H54 (cell line): Measurements from ENCODE around the gene SNX3.
"Not testable (repeated sequence)": the region's sequence is repeated elsewhere in the genome, so short reads cannot be mapped to it uniquely, and the experiment has no call there.

Source experiments
- DNase-seq: peaks from one replicate; pipeline ENCODE4 v3.0.0; 2011; ENCODE audit warnings: low spot score, mixed read lengths; ENCODE audit not compliant: insufficient read length
- FAIRE-seq: peaks from 3 replicates; lab custom pipeline; 2011; peaks lifted over from hg19 to GRCh38; lab: Jason Lieb, UNC
- POLR2A ChIP-seq: IDR thresholded peaks from 2 replicates; pipeline ENCODE4 v1.6.1; 2011; ENCODE audit warnings: low read depth, mild to moderate bottlenecking, low read length

SNX3 gene

GRCh38 chr6:108260809-108261569, at the start of gene SNX3:
Gene SNX3 (minus strand): TSS chr6:108261040. CDS start chr6:108260921, 119 bp downstream.
- DNase-seq (peak; percentile 90), FAIRE-seq (peak; percentile 87)
- TF ChIP-seq POLR2A: peak; percentile 72

DNA sequence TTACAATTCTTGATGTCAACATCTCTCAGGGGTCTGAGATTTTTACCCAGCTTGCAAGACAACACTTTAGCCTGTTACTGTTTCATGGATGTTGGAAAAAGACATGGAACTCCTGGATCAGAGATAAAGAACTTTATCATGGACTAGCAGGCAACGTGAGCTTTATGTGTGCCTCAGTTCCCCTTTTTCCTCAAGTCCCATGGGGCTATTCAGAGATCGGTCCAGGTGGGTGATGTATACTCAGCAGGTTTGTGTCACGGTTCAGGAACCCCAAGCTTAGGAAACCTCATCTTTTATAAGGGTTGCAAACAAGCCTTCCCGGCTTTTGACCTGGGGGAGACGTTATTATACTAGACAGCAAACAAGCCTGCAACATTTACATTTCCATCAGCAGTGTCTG, 49.0 kb upstream of the SNX3 start:
- TF ChIP-seq POLR2A: no peak
- no peak for DNase-seq
- no peak for FAIRE-seq

DNA sequence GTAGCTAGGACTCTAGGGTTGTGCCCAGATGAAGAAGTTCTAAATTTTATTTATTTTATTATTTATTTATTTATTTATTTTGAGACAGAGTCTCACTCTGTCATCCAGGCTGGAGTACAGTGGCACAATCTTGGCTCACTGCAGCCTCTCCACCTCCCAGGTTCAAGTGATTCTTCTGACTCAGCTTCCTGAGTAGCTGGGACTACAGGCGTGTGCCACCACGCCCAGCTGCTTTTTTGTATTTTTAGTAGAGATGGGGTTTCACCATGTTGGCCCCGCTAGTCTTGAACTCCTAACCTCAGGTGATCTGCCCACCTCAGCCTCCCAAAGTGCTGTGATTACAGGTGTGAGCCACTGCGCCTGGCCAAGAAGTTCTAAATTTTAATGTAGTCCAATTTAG, 47.8 kb upstream of the SNX3 start:
- DNase-seq, FAIRE-seq: not testable (repeated sequence)

DNA sequence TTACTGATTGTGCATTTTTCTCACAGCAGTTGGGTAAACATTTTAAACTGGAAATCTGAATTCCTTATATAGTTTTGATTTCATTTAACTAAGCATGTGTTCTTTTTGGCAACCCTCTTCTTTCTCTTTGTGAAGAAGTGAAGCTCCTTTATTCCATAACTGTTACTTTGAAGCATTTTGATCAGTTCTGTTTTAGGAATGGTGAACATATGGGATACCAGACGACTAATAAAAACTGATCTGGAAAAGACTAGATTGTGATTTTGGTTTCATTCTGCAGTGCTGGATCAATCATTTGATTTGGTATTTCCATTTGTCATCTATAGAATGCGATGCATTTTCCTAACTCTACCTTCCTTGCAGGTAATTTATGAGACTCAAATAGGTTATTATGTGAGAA, 43.8 kb upstream of the SNX3 start:
- DNase-seq (no peak), FAIRE-seq (no peak)
- TF ChIP-seq POLR2A: no peak

DNA sequence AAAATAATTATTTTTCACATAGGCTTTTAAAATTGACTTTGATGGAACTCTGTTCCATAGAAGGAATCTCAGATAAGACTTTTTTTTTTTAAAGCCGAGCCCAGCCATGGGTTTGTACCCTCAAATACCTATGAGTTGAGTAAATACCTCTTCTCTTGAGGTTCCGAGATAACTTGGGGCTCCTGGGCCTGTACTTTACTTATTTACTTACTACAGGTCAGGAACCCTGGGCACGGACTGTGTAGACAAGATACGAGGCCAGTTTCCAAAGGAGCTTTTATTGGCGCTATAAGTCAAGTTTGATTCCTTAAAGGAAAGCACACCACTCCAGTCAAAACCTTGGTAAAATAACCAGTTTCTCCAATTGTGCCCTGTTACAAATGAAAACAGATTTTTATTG, 41.5 kb upstream of the SNX3 start:
- no peak for TF ChIP-seq POLR2A
- DNase-seq (no peak), FAIRE-seq (no peak)

DNA sequence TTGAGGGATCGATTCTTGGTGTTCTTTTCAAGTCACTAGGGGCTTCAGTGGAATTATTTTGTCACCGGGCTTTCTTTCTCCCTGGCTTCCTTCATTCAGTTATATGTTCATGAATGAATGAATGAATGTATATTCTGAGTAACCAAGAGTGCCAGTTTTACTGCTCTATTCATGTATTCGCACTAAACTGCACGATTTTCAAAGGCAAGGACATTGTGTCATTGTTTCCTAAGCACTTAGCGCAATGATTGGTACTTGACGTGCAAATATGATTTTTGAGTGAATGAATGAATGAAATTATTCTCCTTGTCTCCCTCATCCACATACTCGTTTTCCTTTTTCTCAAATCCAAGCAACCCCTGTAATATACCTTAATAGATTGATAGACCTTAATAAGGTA, 34.8 kb upstream of the SNX3 start:
- DNase-seq (no peak), FAIRE-seq (no peak)
- TF ChIP-seq POLR2A: no peak

DNA sequence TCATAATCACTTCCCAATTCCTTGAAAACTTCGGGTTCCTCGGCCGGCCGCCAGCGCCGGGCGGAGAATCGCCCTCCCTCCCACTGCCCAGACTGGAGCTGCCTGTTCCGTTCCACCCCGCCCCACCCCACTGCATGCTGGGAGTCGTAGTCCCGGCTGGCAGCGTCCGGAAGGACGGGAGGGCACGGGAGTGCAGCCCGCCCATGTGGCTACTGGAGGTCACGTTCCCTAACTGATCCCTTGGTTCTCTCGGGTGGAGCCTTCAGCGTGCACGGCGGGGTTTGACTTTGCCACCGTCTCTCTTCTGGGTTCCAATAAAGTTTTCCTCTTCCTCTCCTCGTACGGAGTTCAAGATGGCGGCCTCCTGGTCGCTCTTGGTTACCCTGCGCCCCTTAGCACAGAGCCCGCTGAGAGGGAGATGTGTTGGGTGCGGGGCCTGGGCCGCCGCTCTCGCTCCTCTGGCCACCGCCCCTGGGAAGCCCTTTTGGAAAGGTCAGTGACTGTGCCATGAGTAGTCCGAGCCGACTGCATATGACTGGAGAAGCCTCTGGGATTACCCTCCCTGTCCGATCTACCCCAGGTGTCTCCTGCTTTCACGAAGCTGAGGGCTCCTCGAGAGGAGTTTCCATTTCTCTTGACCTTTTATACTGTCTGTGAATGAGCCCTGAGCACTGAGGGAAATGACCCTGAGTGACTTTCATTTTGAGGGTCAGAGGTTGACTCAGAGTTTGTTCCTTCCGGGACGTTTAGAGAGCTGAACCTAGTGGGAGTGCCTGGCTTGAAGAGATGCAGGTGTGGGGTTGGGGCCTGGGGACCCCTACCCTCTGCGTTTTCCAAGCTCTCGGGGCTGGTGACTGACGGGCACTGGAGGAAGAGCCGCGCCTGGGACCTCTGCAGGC, 34.1 kb upstream of the SNX3 start, which contains the start of gene AFG1L:
TSS of gene AFG1L (plus strand) at position 328 of the 899 bp plus-strand sequence. CDS start at position 354, 26 bp downstream.
- FAIRE-seq: peak; percentile 41
- TF ChIP-seq POLR2A: peak; percentile 52; the same call in 1 of the 2 replicates
- DNase-seq: peak; percentile 70

DNA sequence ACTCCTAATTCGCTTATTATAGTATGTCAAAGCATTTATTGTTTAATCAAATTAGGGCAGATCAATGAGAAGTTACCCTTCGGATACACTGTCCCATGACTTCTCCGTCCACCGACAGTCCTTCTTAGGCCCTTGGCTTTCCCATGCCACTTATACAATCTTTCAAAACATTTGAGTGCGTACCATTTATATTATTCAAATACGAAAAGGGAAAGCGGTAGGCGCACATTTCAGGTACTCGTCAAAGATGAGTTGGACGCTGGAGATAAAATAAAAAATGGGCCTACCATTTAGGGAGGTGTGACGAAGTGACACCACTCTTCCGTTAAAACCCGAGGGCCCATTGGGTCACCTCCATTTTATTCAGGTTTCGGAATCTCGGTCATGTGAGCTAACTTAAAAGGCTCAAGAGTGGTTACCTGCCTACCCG, 33.5 kb upstream of the SNX3 start:
- no peak for TF ChIP-seq POLR2A
- FAIRE-seq (no peak), DNase-seq (no peak)

DNA sequence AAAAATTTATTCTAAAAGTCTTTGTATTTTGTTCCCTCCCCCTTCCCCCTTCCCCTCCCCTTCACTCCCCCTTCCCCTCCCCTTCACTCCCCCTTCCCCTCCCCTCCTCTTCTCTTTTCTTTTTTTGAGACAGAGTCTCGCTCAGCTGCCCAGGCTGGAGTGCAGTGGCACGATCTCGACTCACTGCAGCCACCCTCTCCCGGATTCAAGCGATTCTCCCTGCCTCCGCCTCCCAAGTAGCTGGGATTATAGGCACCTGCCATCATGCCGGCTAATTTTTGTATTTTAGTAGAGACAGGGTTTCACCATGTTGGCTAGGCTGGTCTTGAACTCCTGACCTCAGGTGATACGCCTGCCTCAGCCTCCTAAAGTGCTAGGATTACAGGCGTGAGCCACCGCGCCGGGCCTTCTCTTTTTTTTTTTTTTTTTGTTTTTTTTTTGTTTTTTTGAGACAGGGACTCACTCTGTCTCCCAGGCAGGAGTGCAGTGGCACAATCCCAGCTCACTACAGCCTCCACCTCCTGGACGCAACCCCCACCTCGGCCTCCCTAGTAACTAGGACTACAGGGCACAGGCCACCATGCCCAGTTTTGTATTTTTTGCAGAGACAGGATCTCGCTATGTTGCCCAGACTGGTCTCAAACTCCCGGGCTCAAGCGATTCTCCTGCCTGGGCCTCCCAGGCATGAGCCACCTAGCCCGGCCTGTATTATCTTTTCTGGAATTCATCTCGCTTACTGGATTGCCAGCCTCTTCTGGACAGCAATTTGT, 32.9 kb upstream of the SNX3 start:
- no peak for FAIRE-seq
- no peak for DNase-seq
- TF ChIP-seq POLR2A: no peak

- DNase-seq, FAIRE-seq: not testable (repeated sequence)
Observed at GRCh38 chr6:108292561-108292960, 31.7 kb upstream of the SNX3 start.

GRCh38 chr6:108291091-108291490, 30.3 kb upstream of the SNX3 start:
- FAIRE-seq (no peak), DNase-seq (no peak)
- TF ChIP-seq POLR2A: no peak

DNA sequence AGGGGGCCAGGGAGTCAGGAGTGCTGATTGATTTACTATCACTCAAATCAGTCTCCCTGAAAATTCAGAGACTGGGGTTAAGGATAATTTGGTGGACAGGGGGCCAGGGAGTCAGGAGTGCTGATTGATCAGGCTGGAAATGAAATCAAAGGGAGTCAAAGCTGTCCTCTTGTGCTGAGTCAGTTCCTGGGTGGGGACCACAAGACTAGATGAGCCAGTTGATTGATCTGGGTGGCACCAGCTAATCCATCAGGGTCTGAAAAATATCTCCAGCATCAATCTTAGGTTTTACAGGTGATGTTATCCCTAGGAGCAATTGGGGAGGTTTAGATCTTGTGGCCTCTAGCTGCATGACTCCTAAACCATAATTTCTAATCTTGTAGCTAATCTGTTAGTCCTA, 27.9 kb upstream of the SNX3 start:
- FAIRE-seq (no peak), DNase-seq (no peak)
- no peak for TF ChIP-seq POLR2A

GRCh38 chr6:108287373-108287772, 26.5 kb upstream of the SNX3 start:
- no peak for FAIRE-seq
- TF ChIP-seq POLR2A: no peak
- no peak for DNase-seq
